Tibial nerve (tissue), 4 donors: ENCODE measurements around the gene HEATR3. TPM values are rescaled to one million over a fixed set of nuclear protein-coding genes. Genes with fewer than 3 reads are reported as not detected.
A peak's percentile ranks its signal among the peaks of the same experiment; 100 is the strongest.

Experiments used
- DNase-seq, 2 donors: peaks; one replicate each; pipeline ENCODE4 v3.0.0-alpha.2; 2019; ENCODE audit warnings: low spot score in 2 of 2
- H3K27ac ChIP-seq, 4 donors: fragments of 200-600 bp; sonication (generic) in 3 of 4; one replicate each; pipeline ENCODE4 v1.5.1; 2017 to 2019; ENCODE audit warnings: mild to moderate bottlenecking in 1 of 4
- H3K27me3 ChIP-seq, 2 donors: fragments of 200-600 bp; sonication (generic) in 1 of 2; one replicate each; pipeline versions ENCODE4 v1.5.1 to v1.6.0; 2017 to 2019
- H3K36me3 ChIP-seq, 3 donors: fragments of 200-600 bp; sonication (generic); one replicate each; pipeline ENCODE4 v1.5.1; 2018 to 2019
- H3K4me1 ChIP-seq, 4 donors: fragments of 200-600 bp; sonication (generic) in 3 of 4; one replicate each; pipeline ENCODE4 v1.5.1; 2017 to 2019
- H3K4me3 ChIP-seq, 4 donors: fragments of 200-600 bp; sonication (generic) in 3 of 4; one replicate each; pipeline ENCODE4 v1.5.1; 2017 to 2019; ENCODE audit warnings: mild to moderate bottlenecking in 1 of 4, moderate library complexity in 1 of 4
- H3K9me3 ChIP-seq, 4 donors: fragments of 200-600 bp; sonication (generic) in 3 of 4; one replicate each; pipeline ENCODE4 v1.5.1; 2017 to 2019
- EP300 ChIP-seq, 2 donors: sonication (generic); formaldehyde crosslinking; IDR thresholded peaks; one replicate each; pipeline ENCODE4 v1.6.1; 2017; ENCODE audit warnings: antibody characterized with exemption in 2 of 2, mild to moderate bottlenecking in 1 of 2
- POLR2A ChIP-seq, 2 donors: fragments of 450-650 bp; IDR thresholded peaks; one replicate each; pipeline ENCODE4 v1.6.1; 2017; ENCODE audit warnings: antibody characterized with exemption in 2 of 2, mild to moderate bottlenecking in 2 of 2, moderate library complexity in 2 of 2
- WGBS, 2 donors: methylation state at CpG; one replicate each; pipeline ENCODE4 v1.1.5; 2018; 5-methylcytosine and 5-hydroxymethylcytosine counted together
- total RNA-seq, 4 donors: library from RNA; depleted of rRNA; stranded (reverse); fragments of >200 nt; gene quantifications; one replicate each; pipeline ENCODE4 v1.1.0, GENCODE V29; 2016
- TF ChIP-seq, protein P1 (sequence below), 5 experiments: fragments of 200-600 bp in 3 of 5; fragments of 450-650 bp in 2 of 5; sonication (generic) in 3 of 5; IDR thresholded peaks; one replicate each; pipeline ENCODE4 v1.5.1; 2016 to 2019; ENCODE audit warnings: antibody characterized with exemption in 5 of 5, mild to moderate bottlenecking in 3 of 5, moderate library complexity in 2 of 5

Gene HEATR3
- total RNA-seq, 4 donors from 2014 or later: 24.1 to 62.7 (median 38.9) TPM

DNA sequence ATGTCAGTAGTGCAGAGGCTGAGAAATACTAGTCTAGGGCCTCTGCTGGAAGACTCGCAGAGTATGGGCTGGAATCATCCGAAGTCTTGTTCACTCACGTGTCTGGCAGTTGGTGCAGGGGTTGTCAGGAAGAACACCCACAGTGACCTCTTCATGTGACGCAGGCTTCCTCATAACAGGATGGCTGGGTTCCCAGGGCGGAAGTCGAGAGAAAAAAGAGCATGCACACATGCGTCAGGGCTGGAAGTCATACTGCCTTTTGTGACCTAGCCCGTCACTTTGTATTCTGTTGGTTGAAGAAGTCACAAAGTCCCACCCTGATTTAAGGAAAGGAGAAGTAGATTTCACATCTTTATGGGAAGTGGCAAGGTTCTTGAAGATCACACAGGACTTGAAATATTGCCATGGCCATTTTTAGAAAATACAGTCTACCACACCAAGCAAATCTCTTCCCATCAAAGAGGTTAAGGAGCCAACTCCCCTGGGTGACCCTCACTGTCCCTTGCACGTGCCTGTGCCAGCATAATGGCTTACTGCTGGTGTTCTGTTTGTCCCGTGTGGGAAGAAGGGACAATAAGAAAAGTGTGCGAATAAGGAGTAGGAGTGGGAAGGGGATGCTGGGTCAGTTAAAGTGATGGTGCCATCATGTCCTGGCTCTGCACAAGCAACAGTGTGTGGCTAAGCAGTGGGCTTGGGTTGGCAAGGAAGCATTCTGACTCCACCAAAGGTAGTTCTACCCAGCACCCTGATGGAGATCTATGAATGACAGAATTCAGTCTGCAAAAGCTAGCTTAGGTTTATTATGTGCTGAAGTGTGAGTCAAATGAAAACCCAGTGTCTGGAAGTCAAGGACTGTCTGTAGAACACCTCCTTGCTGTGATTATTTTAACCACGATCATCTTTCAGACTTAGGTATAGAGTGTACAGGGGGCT, 28.1 kb downstream of the HEATR3 start:
- peak overlapping the region in 2 of 4 donors; percentile 40 to 75 for H3K27ac ChIP-seq
- 61 to 70% methylated on average over 12 of the region's 12 CpGs for WGBS, 2 donors
- peaks cover 0 to 59% (median 0%) of the 10 kb centered on the region in 3 donors for H3K36me3 ChIP-seq
- TF ChIP-seq EP300 (IDR thresholded peaks at IDR 0.05): peak; percentile 79 to 82
- TF ChIP-seq, protein P1, sequence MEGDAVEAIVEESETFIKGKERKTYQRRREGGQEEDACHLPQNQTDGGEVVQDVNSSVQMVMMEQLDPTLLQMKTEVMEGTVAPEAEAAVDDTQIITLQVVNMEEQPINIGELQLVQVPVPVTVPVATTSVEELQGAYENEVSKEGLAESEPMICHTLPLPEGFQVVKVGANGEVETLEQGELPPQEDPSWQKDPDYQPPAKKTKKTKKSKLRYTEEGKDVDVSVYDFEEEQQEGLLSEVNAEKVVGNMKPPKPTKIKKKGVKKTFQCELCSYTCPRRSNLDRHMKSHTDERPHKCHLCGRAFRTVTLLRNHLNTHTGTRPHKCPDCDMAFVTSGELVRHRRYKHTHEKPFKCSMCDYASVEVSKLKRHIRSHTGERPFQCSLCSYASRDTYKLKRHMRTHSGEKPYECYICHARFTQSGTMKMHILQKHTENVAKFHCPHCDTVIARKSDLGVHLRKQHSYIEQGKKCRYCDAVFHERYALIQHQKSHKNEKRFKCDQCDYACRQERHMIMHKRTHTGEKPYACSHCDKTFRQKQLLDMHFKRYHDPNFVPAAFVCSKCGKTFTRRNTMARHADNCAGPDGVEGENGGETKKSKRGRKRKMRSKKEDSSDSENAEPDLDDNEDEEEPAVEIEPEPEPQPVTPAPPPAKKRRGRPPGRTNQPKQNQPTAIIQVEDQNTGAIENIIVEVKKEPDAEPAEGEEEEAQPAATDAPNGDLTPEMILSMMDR (IDR thresholded peaks at IDR 0.05): no peak
- no peaks in the 10 kb centered on the region for H3K4me1 ChIP-seq
- H3K27me3 ChIP-seq: no peaks in the 10 kb centered on the region
- H3K4me3 ChIP-seq: no peak overlapping the region
- peak; percentile 26 to 73 for DNase-seq
- H3K9me3 ChIP-seq: no peaks in the 10 kb centered on the region

GRCh38 chr16:50096791-50097190, 31.0 kb downstream of the HEATR3 start:
- no peak for DNase-seq
- Histone ChIP-seq H3K27me3 (no peaks in the 10 kb centered on the region), H3K9me3 (no peaks in the 10 kb centered on the region), H3K4me1 (no peaks in the 10 kb centered on the region), H3K4me3 (no peak overlapping the region), H3K36me3 (peaks cover 0 to 54% (median 0%) of the 10 kb centered on the region in 3 donors), H3K27ac (no peak overlapping the region)
- WGBS, 2 donors: 78 to 86% methylated on average over 3 of the region's 3 CpGs
- TF ChIP-seq POLR2A (IDR thresholded peaks at IDR 0.05) (no peak), EP300 (IDR thresholded peaks at IDR 0.05) (no peak)
- TF ChIP-seq, protein P1 (IDR thresholded peaks at IDR 0.05): no peak

GRCh38 chr16:50099957-50100648, 34.3 kb downstream of the HEATR3 start:
- H3K4me3 ChIP-seq: no peak overlapping the region
- DNase-seq: no peak
- H3K27me3 ChIP-seq: no peaks in the 10 kb centered on the region
- no peaks in the 10 kb centered on the region for H3K4me1 ChIP-seq
- WGBS, 2 donors: 70 to 71% methylated on average over 6 of the region's 6 CpGs
- no peaks in the 10 kb centered on the region for H3K9me3 ChIP-seq
- H3K27ac ChIP-seq: no peak overlapping the region
- H3K36me3 ChIP-seq: peaks cover 3 to 67% (median 10%) of the 10 kb centered on the region in 3 donors
- no peak for TF ChIP-seq EP300 (IDR thresholded peaks at IDR 0.05)
- TF ChIP-seq, protein P1 (IDR thresholded peaks at IDR 0.05): no peak
- TF ChIP-seq POLR2A (IDR thresholded peaks at IDR 0.05): no peak

DNA sequence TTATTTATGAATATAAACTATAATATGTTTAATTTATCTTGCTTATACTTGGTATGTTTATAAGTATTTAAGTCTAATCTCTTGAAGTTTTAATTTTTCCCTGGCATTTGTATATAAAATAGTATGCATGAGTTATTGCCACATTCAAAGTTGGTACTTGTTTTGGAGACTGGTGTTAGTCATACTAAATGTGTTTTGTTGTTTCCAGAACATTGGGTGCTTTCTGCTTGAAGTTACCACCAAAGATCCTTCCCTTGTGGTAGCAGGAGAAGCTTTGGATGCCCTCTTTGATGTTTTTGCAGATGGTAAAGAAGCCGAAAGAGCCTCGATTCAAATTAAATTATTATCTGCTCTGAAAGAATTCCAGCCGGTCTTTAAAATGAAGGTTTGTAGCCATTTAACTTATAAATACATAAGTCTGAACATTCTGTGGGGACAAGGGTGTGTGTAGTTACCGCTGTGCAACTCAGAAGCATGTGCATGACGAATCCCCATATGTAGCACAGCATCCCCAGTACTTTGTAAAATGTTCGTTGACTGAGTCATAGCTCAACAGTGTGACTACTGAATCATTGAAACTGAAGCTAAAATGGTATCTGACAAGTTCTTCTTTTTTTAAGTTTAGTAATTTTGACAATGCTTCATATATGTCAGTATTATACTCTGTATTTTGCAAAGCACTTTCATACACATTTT, 36.4 kb downstream of the HEATR3 start:
- no peaks in the 10 kb centered on the region for H3K27me3 ChIP-seq
- H3K9me3 ChIP-seq: no peaks in the 10 kb centered on the region
- no peaks in the 10 kb centered on the region for H3K4me1 ChIP-seq
- no peak for DNase-seq
- no peak overlapping the region for H3K4me3 ChIP-seq
- 93% methylated on average over 6 of the region's 6 CpGs for WGBS, 2 donors
- peaks cover 3 to 74% (median 15%) of the 10 kb centered on the region in 3 donors for H3K36me3 ChIP-seq
- H3K27ac ChIP-seq: no peak overlapping the region
- TF ChIP-seq EP300 (IDR thresholded peaks at IDR 0.05): no peak
- no peak for TF ChIP-seq POLR2A (IDR thresholded peaks at IDR 0.05)
- TF ChIP-seq, protein P1 (IDR thresholded peaks at IDR 0.05): no peak
